Heart left ventricle (tissue), 11 donors: ENCODE data around the gene IL22RA1. TPM values are rescaled to one million over a fixed set of nuclear protein-coding genes. Genes with fewer than 3 reads are reported as not detected.

Source experiments
- polyA plus RNA-seq, 2 donors: library from polyadenylated mRNA; stranded (reverse); fragments of 200-250 nt; gene quantifications; one replicate each; pipeline ENCODE4 v1.2.3, GENCODE V29; 2013
- total RNA-seq, 9 donors: library from RNA; depleted of rRNA in 2 of 9; stranded (reverse); fragments of >200 nt in 2 of 9; fragmentation: NEBNext Ultra II Directional in 3 of 9; extraction: Animal tissue kit (Norgen Biotek cat#: 25700) in 3 of 9; gene quantifications; one replicate each; pipeline versions ENCODE4 v1.1.0 to v1.2.4, GENCODE V29; 2016 to 2023
- donor health status: ischemic (EF 13 %, LVEDD 7.1; RV severe dilation, severe dysfunction).
- donor health status: healthy with polysubstance abuse.
- donor health status: DM: no; HTN: yes; CAD: no.
- donor health status: DM: no; HTN: no; CAD: no.
- donor health status: ischemic (EF 25% LVEDD 5.7; RV mildly dilated, moderate dysfunction).
- donor health status: healthy.
- donor health status: DM: yes; HTN: yes; CAD: no.
- donor health status: PGD.
- donor health status: nonischemic (EF 23%, LVEDD 6.1; RV moderate dilation, normal function).

Gene IL22RA1
- total and polyA plus RNA-seq, 11 donors, result 0.04 to 1.3 (median 0.36) TPM; not detected in 3

Other genes starting within 250 kb of the IL22RA1 start
- gene CNR2, start 229.8 kb downstream of the IL22RA1 start, total RNA-seq, result under 1 TPM in 3 of 9 donors, not detected in 6; 0.07 to 0.13 (median 0.11) TPM
- gene CNR2, start 229.8 kb downstream of the IL22RA1 start, polyA plus RNA-seq, result under 1 TPM in 1 of 2 donors, not detected in 1; 0.01 TPM
- 100 to 1,000 TPM in 4 of 9 donors, 10 to 100 TPM in 5; 67.7 to 137 (median 80.5) TPM for gene PNRC2, start 183.3 kb downstream of the IL22RA1 start, total RNA-seq
- 10 to 100 TPM; 64.1 to 88.8 TPM for gene PNRC2, start 183.3 kb downstream of the IL22RA1 start, polyA plus RNA-seq
- 10 to 100 TPM; 34.3 to 60.9 (median 49.4) TPM for gene SRSF10, start 162.8 kb downstream of the IL22RA1 start, total RNA-seq
- 10 to 100 TPM; 41.1 to 47.1 TPM for gene SRSF10, start 162.8 kb downstream of the IL22RA1 start, polyA plus RNA-seq
- gene MYOM3, start 31.0 kb downstream of the IL22RA1 start, total RNA-seq, result 100 to 1,000 TPM; 230 to 379 (median 288) TPM
- gene MYOM3, start 31.0 kb downstream of the IL22RA1 start, polyA plus RNA-seq, result 100 to 1,000 TPM in 1 of 2 donors, 10 to 100 TPM in 1; 76.7 to 327 TPM
- 1 to 10 TPM; 1.9 to 3.4 (median 2.7) TPM for gene IFNLR1, start 44.1 kb upstream of the IL22RA1 start, total RNA-seq
- gene IFNLR1, start 44.1 kb upstream of the IL22RA1 start, polyA plus RNA-seq, result 1 to 10 TPM in 1 of 2 donors, under 1 TPM in 1; 0.99 to 1.5 TPM
- gene GRHL3, start 176.2 kb upstream of the IL22RA1 start, total RNA-seq, result under 1 TPM in 1 of 9 donors, not detected in 8; 0.61 TPM
- under 1 TPM in 1 of 2 donors, not detected in 1; 0.03 TPM for gene GRHL3, start 176.2 kb upstream of the IL22RA1 start, polyA plus RNA-seq